Stomach (tissue), 9 donors: ENCODE measurements around the gene E2F6. TPM values are rescaled to one million over a fixed set of nuclear protein-coding genes. Genes with fewer than 3 reads are reported as not detected.
A peak's percentile ranks its signal among the peaks of the same experiment; 100 is the strongest.

Experiments used
- DNase-seq, 2 donors: peaks; one replicate each; pipeline versions ENCODE4 v3.0.0 to v3.0.0-alpha.2; 2013 to 2019
- H3K27ac ChIP-seq, 5 donors: fragments of 200-600 bp in 4 of 5; sonication (generic) in 4 of 5; one replicate each; pipeline ENCODE4 v1.5.1; 2013 to 2019; ENCODE audit warnings: mild to moderate bottlenecking in 1 of 5, moderate library complexity in 1 of 5
- H3K27me3 ChIP-seq, 3 donors: fragments of 200-600 bp; sonication (generic); one replicate each; pipeline ENCODE4 v1.5.1; 2017 to 2019; ENCODE audit warnings: mixed run types in 1 of 3
- H3K36me3 ChIP-seq, 4 donors: fragments of 200-600 bp; sonication (generic); 1 replicate in 3 of 4; 2 replicates in 1 of 4; pipeline ENCODE4 v1.5.1; 2016 to 2019
- H3K4me1 ChIP-seq, 4 donors: fragments of 200-600 bp; sonication (generic); one replicate each; pipeline ENCODE4 v1.5.1; 2016 to 2019
- H3K4me3 ChIP-seq, 4 donors: fragments of 200-600 bp; sonication (generic) in 3 of 4; one replicate each; pipeline ENCODE4 v1.5.1; 2016 to 2019; ENCODE audit warnings: mild to moderate bottlenecking in 1 of 4
- H3K9me3 ChIP-seq, 4 donors: fragments of 200-600 bp; sonication (generic); one replicate each; pipeline ENCODE4 v1.5.1; 2016 to 2019
- EP300 ChIP-seq: sonication (generic); formaldehyde crosslinking; IDR thresholded peaks from one replicate; pipeline ENCODE4 v1.6.1; 2017; ENCODE audit warnings: antibody characterized with exemption
- POLR2A ChIP-seq, 4 donors: fragments of 450-650 bp; IDR thresholded peaks; one replicate each; pipeline ENCODE4 v1.6.1; 2016; ENCODE audit warnings: antibody characterized with exemption in 4 of 4, control low read depth in 2 of 4, mild to moderate bottlenecking in 1 of 4, moderate library complexity in 1 of 4
- POLR2AphosphoS5 ChIP-seq, 3 donors: sonication (generic); formaldehyde crosslinking; IDR thresholded peaks; one replicate each; pipeline ENCODE4 v1.6.1; 2016; ENCODE audit warnings: antibody characterized with exemption in 3 of 3
- WGBS, 5 donors: extraction: QIAGEN DNeasy Blood & Tissue Kit in 3 of 5; methylation state at CpG; one replicate each; pipeline versions ENCODE4 v1.1.5 to v1.1.7; 2013 to 2018; 5-methylcytosine and 5-hydroxymethylcytosine counted together
- intact Hi-C: fragments of 100-400 bp; cut with DNase I; formaldehyde crosslinking; loops from one replicate; pipeline ENCODE4 v1.15.1; 2023; ENCODE audit warnings: low total_unique reads
- polyA plus RNA-seq, 3 donors: library from polyadenylated mRNA; stranded (reverse); fragments of 200-250 nt; gene quantifications; one replicate each; pipeline ENCODE4 v1.2.3, GENCODE V29; 2013
- total RNA-seq, 5 donors: library from RNA; depleted of rRNA; stranded (reverse); fragments of >200 nt; gene quantifications; one replicate each; pipeline versions ENCODE4 v1.1.0 to v1.2.3, GENCODE V29; 2014 to 2016
- TF ChIP-seq, protein P1 (sequence below), 7 experiments: fragments of 450-650 bp in 4 of 7; fragments of 200-600 bp in 3 of 7; sonication (generic) in 3 of 7; IDR thresholded peaks; one replicate each; pipeline ENCODE4 v1.5.1; 2016 to 2019; ENCODE audit warnings: antibody characterized with exemption in 7 of 7, control low read depth in 2 of 7, mild to moderate bottlenecking in 1 of 7
- donor health status: healthy with polysubstance abuse.
- donor health status: Bipolar disorder and iron deficiency.
- donor health status: healthy.

E2F6 gene
- total and polyA plus RNA-seq, 8 donors, result 0.58 to 32.1 (median 10.1) TPM

DNA sequence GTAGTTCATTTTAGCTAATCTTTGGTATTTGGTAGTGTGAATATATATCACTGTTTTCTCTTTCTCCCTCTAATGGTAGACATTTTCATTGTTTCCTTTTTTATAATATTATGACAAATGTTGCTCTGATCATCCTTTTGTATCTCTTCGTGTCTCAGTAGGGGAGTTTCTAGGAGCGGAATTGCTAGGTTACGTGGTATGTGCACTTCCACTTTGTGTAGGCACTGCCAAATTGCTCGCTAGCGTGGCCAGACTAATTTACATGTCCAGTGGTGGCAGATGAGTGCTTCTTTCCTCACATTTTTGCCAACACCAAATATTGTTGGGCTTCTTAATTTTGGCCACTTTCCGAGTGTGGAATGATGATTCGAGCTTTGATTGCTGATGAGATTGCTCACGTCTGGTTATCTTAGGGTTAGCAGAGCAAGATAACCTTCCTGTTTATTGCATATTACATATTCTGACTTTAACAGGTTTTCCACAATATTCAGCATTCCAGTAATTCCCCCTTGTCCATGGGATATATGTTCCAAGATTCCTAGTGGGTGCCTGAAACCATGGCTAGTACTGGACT is 37.5 kb upstream of the E2F6 start:
- TF ChIP-seq POLR2A (IDR thresholded peaks at IDR 0.05) (no peak), EP300 (no peak), POLR2AphosphoS5 (IDR thresholded peaks at IDR 0.05) (no peak)
- TF ChIP-seq, protein P1, sequence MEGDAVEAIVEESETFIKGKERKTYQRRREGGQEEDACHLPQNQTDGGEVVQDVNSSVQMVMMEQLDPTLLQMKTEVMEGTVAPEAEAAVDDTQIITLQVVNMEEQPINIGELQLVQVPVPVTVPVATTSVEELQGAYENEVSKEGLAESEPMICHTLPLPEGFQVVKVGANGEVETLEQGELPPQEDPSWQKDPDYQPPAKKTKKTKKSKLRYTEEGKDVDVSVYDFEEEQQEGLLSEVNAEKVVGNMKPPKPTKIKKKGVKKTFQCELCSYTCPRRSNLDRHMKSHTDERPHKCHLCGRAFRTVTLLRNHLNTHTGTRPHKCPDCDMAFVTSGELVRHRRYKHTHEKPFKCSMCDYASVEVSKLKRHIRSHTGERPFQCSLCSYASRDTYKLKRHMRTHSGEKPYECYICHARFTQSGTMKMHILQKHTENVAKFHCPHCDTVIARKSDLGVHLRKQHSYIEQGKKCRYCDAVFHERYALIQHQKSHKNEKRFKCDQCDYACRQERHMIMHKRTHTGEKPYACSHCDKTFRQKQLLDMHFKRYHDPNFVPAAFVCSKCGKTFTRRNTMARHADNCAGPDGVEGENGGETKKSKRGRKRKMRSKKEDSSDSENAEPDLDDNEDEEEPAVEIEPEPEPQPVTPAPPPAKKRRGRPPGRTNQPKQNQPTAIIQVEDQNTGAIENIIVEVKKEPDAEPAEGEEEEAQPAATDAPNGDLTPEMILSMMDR (IDR thresholded peaks at IDR 0.05), result no peak
- intact Hi-C loops, result no loop called here
- Histone ChIP-seq H3K4me3 (no peak overlapping the region), H3K27me3 (no peaks in the 10 kb centered on the region), H3K4me1 (peaks cover 0 to 33% (median 18%) of the 10 kb centered on the region in 4 donors), H3K9me3 (no peaks in the 10 kb centered on the region), H3K36me3 (no peaks in the 10 kb centered on the region), H3K27ac (no peak overlapping the region)
- 61 to 66% (median 63%) methylated on average over 8 of the region's 8 CpGs for WGBS, 5 donors
- no peak for DNase-seq

DNA sequence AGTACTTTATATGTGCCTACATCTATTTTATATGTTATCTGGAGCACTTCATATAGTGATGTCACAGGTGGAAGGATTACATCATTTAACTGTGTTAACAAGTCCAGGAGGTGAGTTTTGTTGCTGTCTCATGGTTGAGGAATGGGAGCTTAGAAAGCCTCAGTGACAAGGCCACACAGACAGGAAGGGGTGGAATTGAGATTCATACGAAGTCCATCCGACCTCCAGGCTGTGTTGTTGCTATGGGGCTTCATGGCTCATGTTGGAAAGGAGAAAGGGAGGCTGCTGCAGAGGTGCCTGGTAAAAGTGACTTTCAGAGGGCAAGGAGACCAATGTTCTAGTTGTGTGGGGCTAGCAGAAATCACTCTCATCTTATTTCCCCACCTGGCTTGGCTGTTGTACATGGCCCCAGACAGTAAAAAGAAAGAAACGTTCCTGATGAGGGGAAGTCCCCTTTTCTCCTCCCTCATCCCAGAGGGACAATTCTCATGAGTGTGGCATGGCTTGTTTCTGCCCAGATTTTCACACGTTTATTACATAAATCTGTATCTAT is 36.9 kb upstream of the E2F6 start:
- no peaks in the 10 kb centered on the region for H3K36me3 ChIP-seq
- WGBS, 5 donors, result 71 to 81% (median 79%) methylated on average over 4 of the region's 4 CpGs
- no peak overlapping the region for H3K27ac ChIP-seq
- intact Hi-C loops, result no loop called here
- TF ChIP-seq EP300, result no peak
- TF ChIP-seq, protein P1 (IDR thresholded peaks at IDR 0.05), result no peak
- no peak for TF ChIP-seq POLR2AphosphoS5 (IDR thresholded peaks at IDR 0.05)
- no peak for TF ChIP-seq POLR2A (IDR thresholded peaks at IDR 0.05)
- no peak overlapping the region for H3K4me3 ChIP-seq
- no peaks in the 10 kb centered on the region for H3K9me3 ChIP-seq
- DNase-seq, result no peak
- H3K27me3 ChIP-seq, result no peaks in the 10 kb centered on the region
- peaks cover 0 to 31% (median 20%) of the 10 kb centered on the region in 4 donors for H3K4me1 ChIP-seq

DNA sequence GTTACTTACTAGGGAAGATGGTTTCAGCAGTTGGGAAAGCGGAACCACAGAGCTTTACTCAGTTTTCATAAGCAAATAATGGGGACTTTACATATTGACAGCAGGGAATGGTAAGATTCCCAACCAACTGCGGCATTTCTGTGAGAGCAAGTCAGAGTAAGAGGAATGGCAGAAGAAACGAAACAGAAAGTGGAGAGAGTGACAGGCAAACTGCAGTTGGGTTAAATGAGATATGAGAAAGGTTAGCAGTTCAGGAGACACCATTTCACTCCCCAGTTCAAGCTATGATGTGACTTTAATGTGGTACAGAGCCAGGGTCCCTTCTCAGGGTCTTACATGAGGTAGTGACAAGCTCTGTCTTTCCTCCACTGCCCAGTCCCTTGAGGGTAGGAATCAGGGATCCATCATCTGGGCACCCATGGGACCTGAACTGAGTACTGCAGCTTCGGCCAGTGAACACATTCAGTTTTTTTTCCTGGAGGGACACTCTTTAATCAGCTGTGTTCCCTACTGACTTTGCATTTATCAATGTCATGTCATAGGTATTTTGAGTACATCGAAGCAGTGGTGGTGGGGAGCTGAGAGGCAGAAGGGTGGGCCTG is 34.8 kb upstream of the E2F6 start:
- DNase-seq, result no peak
- Histone ChIP-seq H3K4me1 (peaks cover 0 to 20% (median 13%) of the 10 kb centered on the region in 4 donors), H3K4me3 (peak overlapping the region in 1 of 4 donors; percentile 6), H3K9me3 (no peaks in the 10 kb centered on the region), H3K27me3 (peaks cover 0 to 3% (median 0%) of the 10 kb centered on the region in 3 donors), H3K36me3 (no peaks in the 10 kb centered on the region), H3K27ac (peak overlapping the region in 1 of 5 donors; percentile 14)
- WGBS, 5 donors, result 57 to 66% (median 59%) methylated on average over 5 of the region's 5 CpGs
- intact Hi-C loops, result no loop called here
- TF ChIP-seq POLR2AphosphoS5 (IDR thresholded peaks at IDR 0.05) (no peak), POLR2A (IDR thresholded peaks at IDR 0.05) (no peak), EP300 (no peak)
- TF ChIP-seq, protein P1 (IDR thresholded peaks at IDR 0.05), result no peak

DNA sequence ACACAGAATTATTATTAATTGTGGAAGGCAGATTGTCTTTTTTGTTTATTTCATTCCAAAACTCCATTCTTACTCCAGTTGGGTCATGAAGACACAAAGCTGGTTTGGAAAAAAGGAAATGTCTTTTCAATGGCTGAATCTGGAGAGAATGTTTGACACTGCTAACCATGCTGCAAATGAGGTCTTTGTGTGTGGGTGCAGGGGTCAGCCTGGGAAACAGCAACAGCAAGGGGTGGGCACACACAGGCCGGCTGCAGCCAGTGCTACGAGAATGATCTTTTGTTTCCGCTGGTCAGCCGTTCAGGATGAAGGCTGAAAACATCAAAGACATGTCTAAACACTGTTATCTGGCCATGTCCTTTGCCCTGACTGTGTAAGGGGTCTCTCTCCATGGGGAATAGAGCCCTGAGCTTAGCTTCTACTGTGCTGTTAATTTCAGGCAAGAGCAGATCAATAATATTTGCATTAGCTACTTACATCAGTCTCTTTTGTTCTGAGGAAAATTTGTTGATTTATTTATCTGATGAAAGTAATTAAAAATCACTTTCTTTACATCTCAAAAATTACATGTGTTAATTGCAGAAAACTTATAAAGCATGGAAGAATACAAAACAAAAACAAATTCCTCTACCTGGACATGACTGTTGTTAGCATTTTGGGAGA is 33.3 kb upstream of the E2F6 start:
- DNase-seq, result peak in 1 of 2 donors; percentile 47
- Histone ChIP-seq H3K36me3 (no peaks in the 10 kb centered on the region), H3K4me1 (peaks cover 0 to 20% (median 12%) of the 10 kb centered on the region in 4 donors), H3K27ac (peak overlapping the region in 1 of 5 donors; percentile 10), H3K27me3 (peaks cover 0 to 8% (median 0%) of the 10 kb centered on the region in 3 donors), H3K9me3 (no peaks in the 10 kb centered on the region), H3K4me3 (no peak overlapping the region)
- no peak for TF ChIP-seq POLR2A (IDR thresholded peaks at IDR 0.05)
- no peak for TF ChIP-seq EP300
- TF ChIP-seq, protein P1 (IDR thresholded peaks at IDR 0.05), result no peak
- no peak for TF ChIP-seq POLR2AphosphoS5 (IDR thresholded peaks at IDR 0.05)
- intact Hi-C loops, result no loop called here
- WGBS, 5 donors, result 47 to 52% (median 50%) methylated on average over 4 of the region's 4 CpGs
